ENCODE data around the gene ACOT13. TPM values are rescaled to one million over a fixed set of nuclear protein-coding genes. Genes with fewer than 3 reads are reported as not detected.
"Not testable (repeated sequence)": the region's sequence is repeated elsewhere in the genome, so short reads cannot be mapped to it uniquely, and the experiment has no call there.

Gene ACOT13
- total RNA-seq, 2 experiments from 2014 or later: 28.9 to 33.6 TPM

GRCh38 chr6:24660105-24660504 lies 6.8 kb upstream of the ACOT13 start:
- Mint-ChIP-seq H3K36me3 (ENCODE audit: low read depth) (peaks cover 50% of the 10 kb centered on the region), H3K4me3 (no peak overlapping the region), H3K9me3 (no peaks in the 10 kb centered on the region), H3K27ac (no peak overlapping the region), H3K4me1 (ENCODE audit: low read depth) (peaks cover 46% of the 10 kb centered on the region), H3K27me3 (no peaks in the 10 kb centered on the region)
- ChIA-PET CTCF (interaction anchor here (0.9 kb wide), 1 partner anchor 76 kb away, joined by 3 read pairs; no protein-coding TSS in a partner anchor), POLR2A (no interaction called here)
- no peak for TF ChIP-seq CTCF (IDR thresholded peaks at IDR 0.05)
- DNase-seq (no peak), ATAC-seq (no peak)
- intact Hi-C loops (cut with micrococcal nuclease): no loop called here

- peaks cover 48% of the 10 kb centered on the region for H3K36me3 Mint-ChIP-seq (ENCODE audit: low read depth)
- H3K9me3 Mint-ChIP-seq; intact Hi-C loops (cut with micrococcal nuclease); ATAC-seq; POLR2A ChIA-PET; H3K4me3 Mint-ChIP-seq; DNase-seq; H3K27ac Mint-ChIP-seq; H3K27me3 Mint-ChIP-seq: not testable (repeated sequence)
- H3K4me1 Mint-ChIP-seq (ENCODE audit: low read depth): peaks cover 42% of the 10 kb centered on the region
- CTCF ChIA-PET: interaction anchor here (1.4 kb wide), 1 partner anchor 80 kb away, joined by 3 read pairs; no protein-coding TSS in a partner anchor
Measured at GRCh38 chr6:24661759-24662158, 5.1 kb upstream of the ACOT13 start.

- ChIA-PET POLR2A (no interaction called here), CTCF (interaction anchor here (1.0 to 1.4 kb wide), 2 partner anchors 78 to 81 kb away, joined by 3 read pairs; no protein-coding TSS in a partner anchor)
- Mint-ChIP-seq H3K27me3 (no peaks in the 10 kb centered on the region), H3K4me3 (no peak overlapping the region), H3K36me3 (ENCODE audit: low read depth) (peaks cover 48% of the 10 kb centered on the region), H3K4me1 (ENCODE audit: low read depth) (peaks cover 42% of the 10 kb centered on the region), H3K9me3 (no peaks in the 10 kb centered on the region), H3K27ac (no peak overlapping the region)
- no peak for TF ChIP-seq CTCF (IDR thresholded peaks at IDR 0.05)
- intact Hi-C loops (cut with micrococcal nuclease): no loop called here
- no peak for ATAC-seq
- DNase-seq: no peak
Measured at GRCh38 chr6:24662236-24662635, 4.6 kb upstream of the ACOT13 start.

- Mint-ChIP-seq H3K27me3 (no peaks in the 10 kb centered on the region), H3K27ac (no peak overlapping the region), H3K4me1 (ENCODE audit: low read depth) (peaks cover 41% of the 10 kb centered on the region), H3K9me3 (no peaks in the 10 kb centered on the region), H3K4me3 (no peak overlapping the region), H3K36me3 (ENCODE audit: low read depth) (peaks cover 41% of the 10 kb centered on the region)
- DNase-seq (no peak), ATAC-seq (no peak)
- no peak for TF ChIP-seq CTCF (IDR thresholded peaks at IDR 0.05)
- ChIA-PET CTCF (interaction anchor here (0.9 to 1.0 kb wide), 2 partner anchors 79 to 82 kb away, joined by 3 read pairs; no protein-coding TSS in a partner anchor), POLR2A (no interaction called here)
- intact Hi-C loops (cut with micrococcal nuclease): no loop called here
Measured at GRCh38 chr6:24663189-24663588, 3.7 kb upstream of the ACOT13 start.

GRCh38 chr6:24664046-24664987 lies 2.6 kb upstream of the ACOT13 start:
- H3K27ac Mint-ChIP-seq: no peak overlapping the region
- TF ChIP-seq CTCF (IDR thresholded peaks at IDR 0.05): no peak
- peak overlapping the region; percentile 91 for H3K4me3 Mint-ChIP-seq
- no peaks in the 10 kb centered on the region for H3K27me3 Mint-ChIP-seq
- CTCF ChIA-PET: interaction anchor here (1.2 to 1.6 kb wide), 3 partner anchors 9 to 83 kb away, joined by 3 to 7 read pairs (median 3); partner anchors contain the start of gene KIAA0319
- intact Hi-C loops (cut with micrococcal nuclease): no loop called here
- no peaks in the 10 kb centered on the region for H3K9me3 Mint-ChIP-seq
- POLR2A ChIA-PET: interaction anchor here (0.9 to 3.4 kb wide), 3 partner anchors 9 to 55 kb away, joined by 3 to 15 read pairs (median 10); partner anchors contain the start of gene C6orf62
- peaks cover 44% of the 10 kb centered on the region for H3K4me1 Mint-ChIP-seq (ENCODE audit: low read depth)
- H3K36me3 Mint-ChIP-seq (ENCODE audit: low read depth): peaks cover 41% of the 10 kb centered on the region
- DNase-seq (no peak), ATAC-seq (no peak)
